ENCODE results near the gene RBMS3. TPM values are rescaled to one million over a fixed set of nuclear protein-coding genes. Genes with fewer than 3 reads are reported as not detected.

Gene RBMS3
- total and polyA plus RNA-seq, 2 experiments from 2014 or later = 3.2 to 7.4 TPM

GRCh38 chr3:29514170-29514569 lies 233.3 kb downstream of the RBMS3 start:
- no peaks in the 10 kb centered on the region for H3K79me2 ChIP-seq (replicated peaks; ENCODE audit: insufficient read depth)
- no peak overlapping the region for H3K4me2 ChIP-seq
- Mint-ChIP-seq H3K9me3 (no peaks in the 10 kb centered on the region), H3K4me1 (peaks cover 27% of the 10 kb centered on the region), H3K36me3 (ENCODE audit: low read depth) (peaks cover 6% of the 10 kb centered on the region; the same call in 1 of the 3 replicates), H3K4me3 (no peak overlapping the region), H3K27ac (no peak overlapping the region), H3K27me3 (ENCODE audit: insufficient read depth, low read depth, poor library complexity) (no peaks in the 10 kb centered on the region)
- H3K9me2 ChIP-seq (ENCODE audit: insufficient read depth) = no peaks in the 10 kb centered on the region
- no peaks in the 10 kb centered on the region for H3K36me3 ChIP-seq (ENCODE audit: insufficient read depth)
- no peak overlapping the region for H3K4me3 ChIP-seq
- H3F3A ChIP-seq (replicated peaks; ENCODE audit: low read depth) = no peaks in the 10 kb centered on the region
- no peak for TF ChIP-seq ZNF114 (CRISPR knock-in tag; IDR thresholded peaks at IDR 0.05)
- no peak for TF ChIP-seq NANOG (IDR thresholded peaks at IDR 0.05; ENCODE audit: borderline replicate concordance)
- TF ChIP-seq ZNF462 (CRISPR knock-in tag; IDR thresholded peaks at IDR 0.05) = no peak
- no peak for TF ChIP-seq EZH2 (IDR thresholded peaks at IDR 0.05; ENCODE audit: low read depth, unreplicated experiment)
- no peak for TF ChIP-seq EZH2phosphoT487 (IDR thresholded peaks at IDR 0.05; ENCODE audit: unreplicated experiment)
- no peak for TF ChIP-seq POLR2AphosphoS5 (IDR thresholded peaks at IDR 0.05; ENCODE audit: low read depth)
- TF ChIP-seq CTCF (conservative IDR thresholded peaks at IDR 0.05; ENCODE audit: low read depth in 2 of 2) = no peak
- no peak for TF ChIP-seq STAT1 (IDR thresholded peaks at IDR 0.05; ENCODE audit: unreplicated experiment)
- TF ChIP-seq ZNF331 (CRISPR knock-in tag; IDR thresholded peaks at IDR 0.05; ENCODE audit: low read depth) = no peak
- H2AFZ ChIP-seq = no peak overlapping the region
- H4K20me1 ChIP-seq (replicated peaks; ENCODE audit: insufficient read depth) = no peaks in the 10 kb centered on the region
- H3K27me3 ChIP-seq (ENCODE audit: insufficient read depth) = no peaks in the 10 kb centered on the region
- peaks cover 21% of the 10 kb centered on the region for H3K4me1 ChIP-seq (ENCODE audit: insufficient read depth)
- H3K27ac ChIP-seq (ENCODE audit: low read depth) = no peak overlapping the region
- DNase-seq (ENCODE audit: low spot score) (no peak), ATAC-seq (no peak)
